WERI-Rb-1 (cell line): ENCODE measurements around the gene SYNE3.

Experiments used
- DNase-seq: peaks from one replicate; pipeline ENCODE4 v3.0.0-alpha.2; 2020
- H3K27ac ChIP-seq: fragments of 250-450 bp; sonication (Bioruptor Pico); 2 replicates; pipeline ENCODE4 v1.5.1; 2020; ENCODE audit warnings: mild to moderate bottlenecking, moderate library complexity
- H3K27me3 ChIP-seq: fragments of 250-450 bp; sonication (Bioruptor Pico); 2 replicates; pipeline ENCODE4 v1.5.1; 2021; ENCODE audit warnings: mild to moderate bottlenecking, low read depth, moderate library complexity; ENCODE audit not compliant: insufficient read depth, severe bottlenecking
- H3K36me3 ChIP-seq: fragments of 250-450 bp; sonication (Bioruptor Pico); 2 replicates; pipeline ENCODE4 v1.5.1; 2020; ENCODE audit warnings: mild to moderate bottlenecking, moderate library complexity
- H3K4me3 ChIP-seq: 2 replicates; pipeline ENCODE4 v1.5.1; 2011; ENCODE audit warnings: low read depth, mild to moderate bottlenecking, control low read depth, low read length
- H3K9me3 ChIP-seq: fragments of 250-450 bp; sonication (Bioruptor Pico); 2 replicates; pipeline ENCODE4 v1.5.1; 2021; ENCODE audit warnings: mild to moderate bottlenecking, moderate library complexity; ENCODE audit not compliant: severe bottlenecking
- CTCF ChIP-seq: IDR thresholded peaks from 2 replicates; pipeline ENCODE4 v1.5.1; 2011; ENCODE audit warnings: low read depth, mild to moderate bottlenecking, control low read depth, inconsistent platforms, low read length

The SYNE3 gene

GRCh38 chr14:95472819-95473251 is 43.6 kb downstream of the SYNE3 start:
- no peaks in the 10 kb centered on the region for H3K36me3 ChIP-seq
- no peak overlapping the region for H3K4me3 ChIP-seq
- DNase-seq, result no peak
- H3K9me3 ChIP-seq, result no peaks in the 10 kb centered on the region
- no peaks in the 10 kb centered on the region for H3K27me3 ChIP-seq
- no peak overlapping the region for H3K27ac ChIP-seq
- no peak for TF ChIP-seq CTCF

GRCh38 chr14:95471476-95471875 is 45.0 kb downstream of the SYNE3 start:
- no peak for DNase-seq
- TF ChIP-seq CTCF, result no peak
- Histone ChIP-seq H3K27me3 (no peaks in the 10 kb centered on the region), H3K27ac (no peak overlapping the region), H3K9me3 (no peaks in the 10 kb centered on the region), H3K36me3 (no peaks in the 10 kb centered on the region), H3K4me3 (no peak overlapping the region)

DNA sequence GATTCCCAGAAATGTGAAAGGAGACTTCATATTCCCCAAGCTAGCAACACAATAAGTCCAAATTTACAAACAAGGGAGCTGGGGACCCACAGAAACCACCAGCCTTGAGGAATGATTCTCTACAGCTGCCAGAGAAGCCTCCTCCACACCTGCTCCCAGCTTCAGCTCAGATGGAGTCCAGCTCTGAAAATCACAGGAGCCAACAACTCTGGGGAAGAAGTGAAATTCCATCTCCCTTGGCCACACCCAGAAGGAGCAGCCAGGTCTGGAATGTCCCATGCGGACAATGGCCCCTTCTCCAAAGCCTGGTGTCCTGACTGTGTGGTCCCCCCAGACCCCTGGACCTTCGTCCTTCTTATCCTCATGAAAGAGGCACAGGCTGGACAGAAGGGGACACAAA is 45.4 kb downstream of the SYNE3 start:
- TF ChIP-seq CTCF, result no peak
- no peaks in the 10 kb centered on the region for H3K27me3 ChIP-seq
- no peaks in the 10 kb centered on the region for H3K36me3 ChIP-seq
- H3K27ac ChIP-seq, result no peak overlapping the region
- no peak for DNase-seq
- H3K9me3 ChIP-seq, result no peaks in the 10 kb centered on the region
- no peak overlapping the region for H3K4me3 ChIP-seq

- no peak for TF ChIP-seq CTCF
- Histone ChIP-seq H3K4me3 (no peak overlapping the region), H3K36me3 (no peaks in the 10 kb centered on the region), H3K27me3 (no peaks in the 10 kb centered on the region), H3K9me3 (no peaks in the 10 kb centered on the region), H3K27ac (no peak overlapping the region)
- DNase-seq, result no peak
Observed at GRCh38 chr14:95469134-95469481, 47.3 kb downstream of the SYNE3 start.

GRCh38 chr14:95468448-95469133 is 47.9 kb downstream of the SYNE3 start:
- H3K9me3 ChIP-seq, result no peaks in the 10 kb centered on the region
- no peak overlapping the region for H3K27ac ChIP-seq
- DNase-seq, result no peak
- TF ChIP-seq CTCF, result no peak
- no peaks in the 10 kb centered on the region for H3K27me3 ChIP-seq
- H3K36me3 ChIP-seq, result no peaks in the 10 kb centered on the region
- no peak overlapping the region for H3K4me3 ChIP-seq

GRCh38 chr14:95467657-95468056 is 48.8 kb downstream of the SYNE3 start:
- H3K36me3 ChIP-seq, result no peaks in the 10 kb centered on the region
- H3K27ac ChIP-seq, result no peak overlapping the region
- no peak overlapping the region for H3K4me3 ChIP-seq
- no peaks in the 10 kb centered on the region for H3K9me3 ChIP-seq
- no peaks in the 10 kb centered on the region for H3K27me3 ChIP-seq
- DNase-seq, result no peak
- no peak for TF ChIP-seq CTCF
